Epidermal melanocyte (primary cell): ENCODE results near the gene ZFAND3.
"Not testable (repeated sequence)": the region's sequence is repeated elsewhere in the genome, so short reads cannot be mapped to it uniquely, and the experiment has no call there.

Experiments
- DNase-seq: peaks from one replicate; pipeline ENCODE4 v3.0.0; 2011; ENCODE audit warnings: low spot score; ENCODE audit not compliant: insufficient read length

Gene ZFAND3

GRCh38 chr6:37934276-37934675, 114.7 kb downstream of the ZFAND3 start:
- DNase-seq = no peak

GRCh38 chr6:37936150-37936549, 116.6 kb downstream of the ZFAND3 start:
- DNase-seq = no peak

- DNase-seq = no peak
These were observed 117.4 kb downstream of the ZFAND3 start for GRCh38 chr6:37936906-37937305.

- DNase-seq = no peak
These were observed 119.4 kb downstream of the ZFAND3 start for GRCh38 chr6:37938909-37939308.

- no peak for DNase-seq
These were observed 120.7 kb downstream of the ZFAND3 start for GRCh38 chr6:37940074-37940847.

- no peak for DNase-seq
These were observed 122.3 kb downstream of the ZFAND3 start for GRCh38 chr6:37941871-37942270.

GRCh38 chr6:37942606-37943376, 123.3 kb downstream of the ZFAND3 start:
- no peak for DNase-seq

- no peak for DNase-seq
These were observed 124.0 kb downstream of the ZFAND3 start for GRCh38 chr6:37943436-37944058.

GRCh38 chr6:37946057-37946456, 126.5 kb downstream of the ZFAND3 start:
- DNase-seq = no peak

- DNase-seq = no peak
These were observed 127.9 kb downstream of the ZFAND3 start for GRCh38 chr6:37947468-37947867.

GRCh38 chr6:37948584-37948983, 129.1 kb downstream of the ZFAND3 start:
- not testable (repeated sequence) for DNase-seq

- no peak for DNase-seq
These were observed 132.5 kb downstream of the ZFAND3 start for GRCh38 chr6:37952027-37952426.

GRCh38 chr6:37954791-37955190, 135.3 kb downstream of the ZFAND3 start:
- DNase-seq = no peak

GRCh38 chr6:37956711-37957275, 137.3 kb downstream of the ZFAND3 start:
- DNase-seq = no peak

GRCh38 chr6:37959061-37959460, 139.5 kb downstream of the ZFAND3 start:
- no peak for DNase-seq

GRCh38 chr6:37960139-37960935, 140.8 kb downstream of the ZFAND3 start:
- DNase-seq = no peak

- not testable (repeated sequence) for DNase-seq
These were observed 143.1 kb downstream of the ZFAND3 start for GRCh38 chr6:37962481-37963080.

- no peak for DNase-seq
These were observed 146.6 kb downstream of the ZFAND3 start for GRCh38 chr6:37965964-37966676.

GRCh38 chr6:37966801-37967200, 147.3 kb downstream of the ZFAND3 start:
- DNase-seq = no peak

- DNase-seq = no peak
These were observed 148.1 kb downstream of the ZFAND3 start for GRCh38 chr6:37967651-37968050.
